ENCODE results near the gene GOLT1B. TPM values are rescaled to one million over a fixed set of nuclear protein-coding genes. Genes with fewer than 3 reads are reported as not detected.

Gene GOLT1B
- total RNA-seq, 1 experiment from 2014 or later: 72.6 TPM

DNA sequence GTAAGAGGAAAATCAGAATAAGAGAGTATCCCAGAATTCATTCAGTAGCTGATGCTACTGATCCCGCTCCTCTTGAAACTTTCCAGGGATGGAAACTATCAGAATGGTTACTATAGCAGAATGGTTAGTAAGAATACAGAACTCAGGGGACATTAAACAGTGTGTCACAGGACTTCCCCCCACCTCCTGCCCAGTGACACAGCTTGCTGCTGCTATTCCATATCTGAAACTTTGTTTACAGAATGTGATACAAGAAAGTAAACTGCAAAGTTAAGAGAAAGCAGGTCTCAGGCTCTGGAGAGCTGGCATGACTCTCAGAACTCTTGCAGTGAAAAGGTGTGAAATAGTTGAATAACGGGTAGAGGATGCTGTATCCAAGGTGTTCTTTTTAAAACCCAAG, 27.9 kb downstream of the GOLT1B start:
- Histone ChIP-seq H3K4me3 (no peak overlapping the region), H3K36me3 (no peaks in the 10 kb centered on the region), H3K27me3 (replicated peaks) (peaks cover 35% of the 10 kb centered on the region), H3K9me3 (replicated peaks) (no peaks in the 10 kb centered on the region), H3K4me1 (replicated peaks) (0 out of 2 replicates have a peak, but pooled peaks cover 5% of the 10 kb centered on the region), H3K27ac (no peak overlapping the region)
- DNase-seq (ENCODE audit: low read depth in 1 of 2, low spot score in 2 of 2): no peak

DNA sequence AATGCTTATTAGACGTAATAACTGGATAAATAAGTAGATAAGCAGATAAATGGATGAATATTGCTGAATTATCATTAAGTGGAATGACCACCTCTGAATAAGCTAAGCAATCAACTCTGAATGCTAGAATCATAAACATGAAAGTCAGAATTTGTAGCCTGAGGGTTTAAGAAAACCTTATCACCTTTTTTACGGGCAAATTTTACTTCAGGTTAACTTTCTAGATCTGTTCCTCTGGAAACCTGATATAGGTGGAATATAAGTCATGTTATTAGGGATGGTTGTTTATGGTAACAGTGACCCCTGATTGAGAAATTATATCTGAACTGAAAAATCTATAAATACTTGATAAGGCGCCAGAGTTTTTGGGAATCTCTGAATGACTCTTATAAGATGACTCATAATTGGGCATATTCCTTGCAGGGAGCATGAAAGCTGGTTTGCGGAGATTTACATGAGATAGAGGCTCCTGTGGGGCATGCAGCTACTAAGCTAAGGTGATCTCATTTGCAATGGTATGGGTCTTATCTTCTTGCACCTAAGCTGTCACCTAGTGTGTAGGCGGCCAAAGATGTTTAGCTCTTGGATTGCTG, 36.6 kb downstream of the GOLT1B start:
- H3K4me1 ChIP-seq (replicated peaks): no peaks in the 10 kb centered on the region
- no peak for DNase-seq (ENCODE audit: low read depth in 1 of 2, low spot score in 2 of 2)
- no peaks in the 10 kb centered on the region for H3K9me3 ChIP-seq (replicated peaks)
- no peaks in the 10 kb centered on the region; the same call in 1 of the 2 replicates for H3K27me3 ChIP-seq (replicated peaks)
- H3K4me3 ChIP-seq: no peak overlapping the region
- no peak overlapping the region for H3K27ac ChIP-seq
- H3K36me3 ChIP-seq: no peaks in the 10 kb centered on the region

DNA sequence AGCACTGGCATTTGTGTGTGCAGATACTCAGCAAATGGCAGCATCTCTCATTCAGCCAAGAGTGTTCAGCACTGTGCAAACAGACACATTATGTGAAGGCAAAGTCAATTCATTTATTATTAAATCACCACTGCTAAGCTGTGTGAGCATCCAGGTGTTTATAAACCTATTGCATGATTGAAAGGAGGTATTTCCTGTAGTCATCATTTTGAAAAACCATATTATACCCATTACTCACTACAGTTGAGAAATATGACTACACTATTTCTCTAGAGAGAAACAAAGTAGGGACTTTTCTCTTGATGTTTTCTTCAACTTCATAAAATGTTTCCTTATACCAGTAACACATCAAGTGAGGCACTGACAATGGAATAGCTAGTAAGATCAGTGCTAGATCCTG, 38.2 kb downstream of the GOLT1B start:
- Histone ChIP-seq H3K4me1 (replicated peaks) (no peaks in the 10 kb centered on the region), H3K27ac (no peak overlapping the region), H3K4me3 (no peak overlapping the region), H3K27me3 (replicated peaks) (no peaks in the 10 kb centered on the region; the same call in 1 of the 2 replicates), H3K9me3 (replicated peaks) (no peaks in the 10 kb centered on the region), H3K36me3 (no peaks in the 10 kb centered on the region)
- no peak for DNase-seq (ENCODE audit: low read depth in 1 of 2, low spot score in 2 of 2)

- no peak overlapping the region for H3K27ac ChIP-seq
- no peaks in the 10 kb centered on the region for H3K4me1 ChIP-seq (replicated peaks)
- H3K27me3 ChIP-seq (replicated peaks): no peaks in the 10 kb centered on the region; the same call in 1 of the 2 replicates
- no peaks in the 10 kb centered on the region for H3K9me3 ChIP-seq (replicated peaks)
- H3K36me3 ChIP-seq: no peaks in the 10 kb centered on the region
- DNase-seq (ENCODE audit: low read depth in 1 of 2, low spot score in 2 of 2): no peak
- no peak overlapping the region for H3K4me3 ChIP-seq
Measured at GRCh38 chr12:21541773-21542172, 40.2 kb downstream of the GOLT1B start.

GRCh38 chr12:21542403-21542802, 40.8 kb downstream of the GOLT1B start:
- H3K27me3 ChIP-seq (replicated peaks): no peaks in the 10 kb centered on the region; the same call in 1 of the 2 replicates
- H3K4me1 ChIP-seq (replicated peaks): no peaks in the 10 kb centered on the region
- H3K36me3 ChIP-seq: no peaks in the 10 kb centered on the region
- H3K4me3 ChIP-seq: no peak overlapping the region
- no peak overlapping the region for H3K27ac ChIP-seq
- no peak for DNase-seq (ENCODE audit: low read depth in 1 of 2, low spot score in 2 of 2)
- no peaks in the 10 kb centered on the region for H3K9me3 ChIP-seq (replicated peaks)

GRCh38 chr12:21543151-21543550, 41.6 kb downstream of the GOLT1B start:
- no peak for DNase-seq (ENCODE audit: low read depth in 1 of 2, low spot score in 2 of 2)
- H3K9me3 ChIP-seq (replicated peaks): no peaks in the 10 kb centered on the region
- H3K27ac ChIP-seq: no peak overlapping the region
- no peaks in the 10 kb centered on the region for H3K27me3 ChIP-seq (replicated peaks)
- H3K4me3 ChIP-seq: no peak overlapping the region
- H3K36me3 ChIP-seq: no peaks in the 10 kb centered on the region
- H3K4me1 ChIP-seq (replicated peaks): no peaks in the 10 kb centered on the region

DNA sequence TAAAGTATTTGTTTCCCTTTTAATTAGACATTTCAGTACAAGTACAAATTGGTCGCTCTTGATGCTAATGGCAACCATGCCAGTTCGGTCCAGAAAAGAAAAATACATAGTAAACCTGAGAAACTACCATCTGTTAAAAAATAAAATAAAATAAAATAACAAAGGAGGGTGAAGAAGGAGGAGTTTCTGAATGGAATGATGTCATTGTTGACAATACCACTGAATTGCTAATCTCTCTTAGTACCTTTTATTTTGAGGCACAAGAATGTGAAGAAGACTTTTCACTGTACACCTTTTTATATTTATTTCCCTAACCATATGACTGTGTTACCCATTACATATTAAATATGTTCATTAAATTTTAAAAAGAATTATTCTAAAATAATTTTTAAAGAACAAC, 44.0 kb downstream of the GOLT1B start:
- no peak overlapping the region for H3K4me3 ChIP-seq
- no peaks in the 10 kb centered on the region for H3K9me3 ChIP-seq (replicated peaks)
- no peak overlapping the region for H3K27ac ChIP-seq
- H3K36me3 ChIP-seq: no peaks in the 10 kb centered on the region
- no peaks in the 10 kb centered on the region for H3K4me1 ChIP-seq (replicated peaks)
- no peaks in the 10 kb centered on the region for H3K27me3 ChIP-seq (replicated peaks)
- no peak for DNase-seq (ENCODE audit: low read depth in 1 of 2, low spot score in 2 of 2)

DNA sequence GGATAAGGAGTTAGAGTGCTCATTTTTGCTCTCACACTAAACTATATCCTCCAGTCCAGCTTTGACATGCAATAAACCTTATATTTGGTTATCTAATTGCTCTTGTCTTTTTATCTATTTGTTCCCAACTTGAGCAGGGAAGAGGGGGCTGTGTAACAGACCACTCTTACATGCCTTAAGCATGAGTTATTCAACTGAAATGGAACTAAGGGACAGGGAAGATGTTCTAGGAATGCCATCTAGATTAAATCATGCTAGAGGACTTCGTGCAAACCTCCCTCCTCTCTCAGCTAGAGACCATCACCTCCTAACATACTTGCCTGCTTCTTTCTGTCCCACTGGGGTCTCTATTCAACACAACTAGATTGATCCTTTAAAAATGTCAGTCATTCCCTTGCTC, 45.1 kb downstream of the GOLT1B start:
- Histone ChIP-seq H3K27me3 (replicated peaks) (no peaks in the 10 kb centered on the region), H3K27ac (no peak overlapping the region), H3K4me1 (replicated peaks) (no peaks in the 10 kb centered on the region), H3K4me3 (no peak overlapping the region), H3K36me3 (no peaks in the 10 kb centered on the region), H3K9me3 (replicated peaks) (no peaks in the 10 kb centered on the region)
- DNase-seq (ENCODE audit: low read depth in 1 of 2, low spot score in 2 of 2): peak in 1 of 2 experiments; percentile 30

GRCh38 chr12:21547437-21547836, 45.8 kb downstream of the GOLT1B start:
- H3K27me3 ChIP-seq (replicated peaks): no peaks in the 10 kb centered on the region
- no peaks in the 10 kb centered on the region for H3K36me3 ChIP-seq
- H3K27ac ChIP-seq: no peak overlapping the region
- H3K9me3 ChIP-seq (replicated peaks): no peaks in the 10 kb centered on the region
- H3K4me1 ChIP-seq (replicated peaks): no peaks in the 10 kb centered on the region
- DNase-seq (ENCODE audit: low read depth in 1 of 2, low spot score in 2 of 2): no peak
- no peak overlapping the region for H3K4me3 ChIP-seq

- Histone ChIP-seq H3K27me3 (replicated peaks) (no peaks in the 10 kb centered on the region), H3K4me1 (replicated peaks) (no peaks in the 10 kb centered on the region), H3K27ac (no peak overlapping the region), H3K9me3 (replicated peaks) (no peaks in the 10 kb centered on the region), H3K36me3 (no peaks in the 10 kb centered on the region), H3K4me3 (no peak overlapping the region)
- no peak for DNase-seq (ENCODE audit: low read depth in 1 of 2, low spot score in 2 of 2)
Measured at GRCh38 chr12:21551841-21552465, 50.4 kb downstream of the GOLT1B start.

DNA sequence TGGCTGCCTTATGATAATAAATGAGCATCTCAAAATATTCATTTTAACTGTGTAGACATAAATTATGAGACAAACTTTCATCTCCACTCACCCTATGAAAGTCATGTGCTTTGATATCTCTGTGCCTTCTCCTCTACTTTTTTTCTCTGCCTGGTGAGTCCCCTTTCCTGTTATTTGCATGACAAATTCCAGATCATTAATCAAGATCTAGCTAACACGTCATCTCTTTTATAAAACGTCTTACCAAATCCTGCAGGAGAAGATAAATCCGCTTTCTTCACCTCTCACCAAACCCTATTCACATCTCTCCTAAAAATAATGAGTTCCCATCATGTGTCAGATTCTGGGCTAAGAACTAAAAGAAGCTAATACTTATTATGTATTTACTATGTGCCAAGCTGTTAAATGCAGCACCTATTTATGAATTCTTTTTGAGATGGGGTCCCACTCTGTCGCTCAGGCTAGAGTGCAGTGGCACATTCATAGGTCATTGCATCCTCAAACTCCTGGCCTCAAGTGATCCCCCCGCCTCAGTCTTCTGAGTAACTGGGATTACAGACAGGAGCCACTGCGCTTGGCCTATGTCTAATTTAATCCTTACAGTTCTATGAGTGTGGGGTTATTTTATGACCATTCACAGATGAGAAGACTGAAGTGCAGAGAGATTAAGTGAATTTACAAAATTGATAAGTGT, 51.2 kb downstream of the GOLT1B start:
- no peaks in the 10 kb centered on the region for H3K4me1 ChIP-seq (replicated peaks)
- H3K36me3 ChIP-seq: no peaks in the 10 kb centered on the region
- no peak overlapping the region for H3K4me3 ChIP-seq
- H3K27me3 ChIP-seq (replicated peaks): no peaks in the 10 kb centered on the region
- H3K27ac ChIP-seq: no peak overlapping the region
- no peaks in the 10 kb centered on the region for H3K9me3 ChIP-seq (replicated peaks)
- no peak for DNase-seq (ENCODE audit: low read depth in 1 of 2, low spot score in 2 of 2)

- no peak for DNase-seq (ENCODE audit: low read depth in 1 of 2, low spot score in 2 of 2)
- no peaks in the 10 kb centered on the region for H3K36me3 ChIP-seq
- H3K4me1 ChIP-seq (replicated peaks): no peaks in the 10 kb centered on the region
- H3K9me3 ChIP-seq (replicated peaks): no peaks in the 10 kb centered on the region
- H3K4me3 ChIP-seq: no peak overlapping the region
- H3K27me3 ChIP-seq (replicated peaks): no peaks in the 10 kb centered on the region
- no peak overlapping the region for H3K27ac ChIP-seq
Measured at GRCh38 chr12:21553329-21553675, 51.7 kb downstream of the GOLT1B start.

DNA sequence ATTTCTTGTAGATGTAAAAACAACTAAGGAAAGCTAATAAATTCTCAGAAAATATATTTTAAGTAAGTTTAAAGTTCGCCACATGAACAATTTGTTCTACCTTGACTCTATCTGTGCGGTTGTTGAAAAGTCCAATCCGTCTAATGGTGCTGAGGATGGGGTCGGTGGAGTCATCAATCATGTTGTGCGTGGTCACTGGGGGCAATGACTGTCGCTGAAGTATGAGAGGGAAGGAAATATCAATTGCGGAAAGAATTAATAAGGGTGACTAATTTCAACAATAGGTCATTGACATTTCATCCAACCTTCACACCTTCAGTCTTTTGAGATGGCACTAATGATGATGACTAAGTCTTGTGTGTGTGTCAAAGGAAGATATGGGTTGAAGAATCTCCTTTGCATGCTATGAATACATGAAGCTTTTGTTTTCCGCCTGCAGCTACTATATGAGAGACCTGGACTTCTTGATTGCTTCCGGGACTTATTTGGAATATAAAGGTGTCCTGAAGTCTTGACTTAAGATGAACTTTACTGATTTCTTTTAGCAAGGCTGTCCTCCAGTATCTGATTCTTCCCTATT, 56.6 kb downstream of the GOLT1B start:
- H3K4me1 ChIP-seq (replicated peaks): no peaks in the 10 kb centered on the region
- no peaks in the 10 kb centered on the region; the same call in 1 of the 2 replicates for H3K27me3 ChIP-seq (replicated peaks)
- no peak overlapping the region for H3K4me3 ChIP-seq
- H3K9me3 ChIP-seq (replicated peaks): no peaks in the 10 kb centered on the region; the same call in 1 of the 2 replicates
- no peak for DNase-seq (ENCODE audit: low read depth in 1 of 2, low spot score in 2 of 2)
- H3K36me3 ChIP-seq: no peaks in the 10 kb centered on the region
- no peak overlapping the region for H3K27ac ChIP-seq
